SK-N-MC (cell line): ENCODE measurements around the gene TOX2.
"Not testable (repeated sequence)": the region's sequence is repeated elsewhere in the genome, so short reads cannot be mapped to it uniquely, and the experiment has no call there.

Experiments
- EZH2 ChIP-seq: fragments of 200-600 bp; sonication (generic); IDR thresholded peaks from one replicate; pipeline ENCODE4 v1.6.1; 2017; ENCODE audit warnings: antibody characterized with exemption
- FOXP2 ChIP-seq: optimal IDR thresholded peaks from 2 replicates; pipeline ENCODE3; 2011; ENCODE audit warnings: mild to moderate bottlenecking, moderate library complexity; ENCODE audit not compliant: insufficient read depth; ENCODE audit errors: extremely low read length, control extremely low read depth
- POLR2AphosphoS5 ChIP-seq: IDR thresholded peaks from 2 replicates; pipeline ENCODE4 v1.6.1; 2012; ENCODE audit warnings: mild to moderate bottlenecking, low read depth, low read length, borderline replicate concordance

- not testable (repeated sequence) for TF ChIP-seq EZH2, POLR2AphosphoS5, FOXP2
These were observed 130.1 kb downstream of the TOX2 start for GRCh38 chr20:44044712-44045111.
